SK-N-SH (cell line): ENCODE measurements around the gene ECSCR. TPM values are rescaled to one million over a fixed set of nuclear protein-coding genes. Genes with fewer than 3 reads are reported as not detected.

Experiments
- CTCF ChIA-PET: fragments of 300-600, 350-600 bp; formaldehyde crosslinking; extraction: SDS; loops from one replicate; lab custom pipeline; 2021; lab: Yijun Ruan, JAX
- POLR2A ChIA-PET: fragments of 350-600 bp; sonication (Branson Sonifier 250); formaldehyde crosslinking; extraction: SDS; loops from one replicate; lab custom pipeline; 2020; ENCODE audit warnings: antibody characterized with exemption, inconsistent platforms; lab: Yijun Ruan, JAX
- DNase-seq: peaks from one replicate; pipeline ENCODE4 v3.0.0; 2012
- H2AFZ ChIP-seq: fragments of 200-600 bp; sonication (generic); 2 replicates; pipeline ENCODE4 v1.8.1; 2016; ENCODE audit warnings: antibody characterized with exemption, mild to moderate bottlenecking, low read depth
- H3F3A ChIP-seq: fragments of 200-600 bp; sonication (generic); replicated peaks from 2 replicates; pipeline ENCODE3; 2016; ENCODE audit warnings: antibody characterized with exemption, mild to moderate bottlenecking; ENCODE audit not compliant: insufficient read depth
- H3K27ac ChIP-seq, 2 experiments: fragments of 200-500 bp in 1 of 2; fragments of 200-600 bp in 1 of 2; sonication (Bioruptor generic) in 1 of 2; sonication (generic), shearing (Covaris generic) in 1 of 2; 2 replicates each; pipeline versions ENCODE4 v1.5.1 to v1.6.1; 2014 to 2016; ENCODE audit warnings: low read depth in 2 of 2, inconsistent platforms in 1 of 2, low read length in 1 of 2, mild to moderate bottlenecking in 1 of 2, mixed read lengths in 1 of 2
- H3K27me3 ChIP-seq: fragments of 200-600 bp; sonication (generic), shearing (Covaris generic); 2 replicates; pipeline ENCODE4 v1.6.1; 2016; ENCODE audit warnings: mixed run types; ENCODE audit not compliant: insufficient read depth
- H3K36me3 ChIP-seq, 2 experiments: fragments of 200-500 bp in 1 of 2; fragments of 200-600 bp in 1 of 2; sonication (Bioruptor generic) in 1 of 2; sonication (generic) in 1 of 2; replicated peaks in 1 of 2; 2 replicates each; pipeline versions ENCODE3 to v1.5.1; 2014 to 2016; ENCODE audit warnings: low read length in 1 of 2, mild to moderate bottlenecking in 1 of 2; ENCODE audit not compliant: insufficient read depth in 2 of 2, control insufficient read depth in 1 of 2
- H3K4me1 ChIP-seq, 2 experiments: fragments of 200-500 bp in 1 of 2; fragments of 200-600 bp in 1 of 2; sonication (Bioruptor generic) in 1 of 2; sonication (generic), shearing (Covaris generic) in 1 of 2; 2 replicates each; pipeline versions ENCODE4 v1.5.1 to v1.6.1; 2014 to 2016; ENCODE audit warnings: low read depth in 1 of 2, low read length in 1 of 2, mixed run types in 1 of 2; ENCODE audit not compliant: insufficient read depth in 2 of 2, control insufficient read depth in 1 of 2
- H3K4me2 ChIP-seq: fragments of 200-600 bp; sonication (generic), shearing (Covaris generic); 2 replicates; pipeline ENCODE4 v1.6.1; 2017; ENCODE audit warnings: mixed run types
- H3K4me3 ChIP-seq, 2 experiments: fragments of 200-500 bp in 1 of 2; fragments of 200-600 bp in 1 of 2; sonication (Bioruptor generic) in 1 of 2; sonication (generic), shearing (Covaris generic) in 1 of 2; 2 replicates each; pipeline versions ENCODE4 v1.5.1 to v1.8.1; 2014 to 2016; ENCODE audit warnings: low read depth in 2 of 2, inconsistent platforms in 1 of 2, low read length in 1 of 2, mild to moderate bottlenecking in 1 of 2, mixed read lengths in 1 of 2, moderate library complexity in 1 of 2
- H3K79me2 ChIP-seq: fragments of 200-600 bp; sonication (generic); 2 replicates; pipeline ENCODE4 v1.8.1; 2017; ENCODE audit warnings: mild to moderate bottlenecking; ENCODE audit not compliant: insufficient read depth
- H3K9ac ChIP-seq: fragments of 200-600 bp; sonication (generic); 2 replicates; pipeline ENCODE4 v1.6.1; 2017; ENCODE audit warnings: mixed run types
- H3K9me2 ChIP-seq: fragments of 200-600 bp; sonication (generic); 2 replicates; pipeline ENCODE4 v1.6.1; 2017; ENCODE audit warnings: mixed run types
- H3K9me3 ChIP-seq: fragments of 200-600 bp; sonication (generic); 2 replicates; pipeline ENCODE4 v1.6.1; 2017; ENCODE audit warnings: mixed run types, mild to moderate bottlenecking, moderate library complexity
- H4K20me1 ChIP-seq: fragments of 200-600 bp; sonication (generic); 2 replicates; pipeline ENCODE4 v1.6.1; 2017; ENCODE audit warnings: mild to moderate bottlenecking, mixed run types; ENCODE audit not compliant: insufficient read depth
- FOXJ3 ChIP-seq: sonication (generic); formaldehyde crosslinking; IDR thresholded peaks from 2 replicates; pipeline ENCODE4 v1.5.1; 2020; ENCODE audit warnings: mild to moderate bottlenecking, missing genetic modification reagents
- FOXM1 ChIP-seq: IDR thresholded peaks from 2 replicates; pipeline ENCODE4 v1.4.0; 2012; ENCODE audit warnings: low read depth, mild to moderate bottlenecking
- GABPA ChIP-seq: IDR thresholded peaks from 2 replicates; pipeline ENCODE4 v1.4.0; 2012; ENCODE audit warnings: low read depth, mild to moderate bottlenecking
- GATA2 ChIP-seq: sonication (generic); formaldehyde crosslinking; IDR thresholded peaks from 2 replicates; pipeline ENCODE4 v1.5.0; 2020; ENCODE audit warnings: mild to moderate bottlenecking, missing genetic modification reagents
- REST ChIP-seq: IDR thresholded peaks from 2 replicates; pipeline ENCODE4 v1.6.1; 2012; ENCODE audit warnings: mild to moderate bottlenecking, low read depth, low read length, moderate library complexity
- TAF1 ChIP-seq: IDR thresholded peaks from 2 replicates; pipeline ENCODE4 v1.6.1; 2012; ENCODE audit warnings: low read depth, mild to moderate bottlenecking, low read length, moderate library complexity, borderline replicate concordance
- YY1 ChIP-seq: IDR thresholded peaks from 2 replicates; pipeline ENCODE4 v1.4.0; 2012; ENCODE audit warnings: low read depth, mild to moderate bottlenecking
- ZBTB33 ChIP-seq: IDR thresholded peaks from 2 replicates; pipeline ENCODE4 v1.4.0; 2012; ENCODE audit warnings: low read depth, borderline replicate concordance
- WGBS: methylation state at CpG from one replicate; pipeline ENCODE4 v1.1.6; 2017; ENCODE audit warnings: low lambda C conversion rate; 5-methylcytosine and 5-hydroxymethylcytosine counted together
- polyA plus RNA-seq, 3 experiments: library from polyadenylated mRNA; depleted of rRNA; stranded (reverse); fragments of >200 nt; gene quantifications; 2 replicates each; pipeline ENCODE4 v1.2.3, GENCODE V29; 2012

ECSCR gene
- polyA plus RNA-seq, 1 of the 3 experiments (the other 2 are of a cell fraction): 10.9 TPM

- TF ChIP-seq ZBTB33 (no peak), FOXM1 (no peak), GATA2 (CRISPR knock-in tag) (no peak), REST (no peak)
Observed at GRCh38 chr5:139461698-139462097, 845 bp downstream of the ECSCR start (continued).

GRCh38 chr5:139461176-139461575, 1.4 kb downstream of the ECSCR start:
- 89% methylated on average over 6 of the region's 7 CpGs for WGBS
- TF ChIP-seq YY1: no peak
- Histone ChIP-seq H4K20me1 (no peaks in the 10 kb centered on the region), H3K36me3 (no peaks in the 10 kb centered on the region), H3F3A (peaks cover 16% of the 10 kb centered on the region), H3K4me2 (peak overlapping the region; percentile 59), H3K9me3 (no peaks in the 10 kb centered on the region), H3K9ac (peak overlapping the region; percentile 44), H2AFZ (peak overlapping the region; percentile 75; the same call in 1 of the 2 replicates), H3K9me2 (no peaks in the 10 kb centered on the region), H3K4me1 (peaks cover 0 to 38% of the 10 kb centered on the region in 2 experiments; a peak in 3 of 4 replicates), H3K79me2 (0 out of 2 replicates have a peak, but pooled peaks cover 6% of the 10 kb centered on the region), H3K4me3 (no peak overlapping the region), H3K27me3 (no peaks in the 10 kb centered on the region), H3K27ac (peak overlapping the region in 1 of 2 experiments; percentile 84; a peak in 2 of 4 replicates)
- DNase-seq: no peak
- CTCF ChIA-PET: interaction anchor here (1.7 kb wide), 1 partner anchor 52 kb away, joined by 4 read pairs; no protein-coding TSS in a partner anchor
- POLR2A ChIA-PET: no interaction called here

DNA sequence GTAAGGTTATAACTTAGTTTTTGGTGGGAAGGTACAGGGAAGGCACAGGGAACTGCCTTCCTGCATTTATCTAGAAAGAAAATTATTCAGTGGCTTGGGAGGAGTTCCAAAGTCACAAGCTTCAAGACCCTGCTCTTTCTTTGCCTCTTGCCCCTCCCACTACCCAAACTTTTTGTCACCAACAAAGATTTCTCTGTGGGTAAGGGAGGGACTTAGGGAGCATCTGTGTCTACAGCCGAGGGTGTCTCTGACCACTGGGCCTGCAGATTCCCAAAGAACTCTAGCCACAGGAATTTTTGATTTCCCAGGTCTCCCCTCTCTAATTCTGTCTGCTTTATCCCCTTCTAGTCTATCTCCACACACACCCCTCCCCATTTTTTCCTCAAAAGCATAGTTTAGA, 2.1 kb downstream of the ECSCR start:
- Histone ChIP-seq H3K9ac (peak overlapping the region; percentile 44; the same call in 1 of the 2 replicates), H3K36me3 (no peaks in the 10 kb centered on the region), H3K27me3 (no peaks in the 10 kb centered on the region), H3K4me3 (no peak overlapping the region), H2AFZ (peak overlapping the region; percentile 63; the same call in 1 of the 2 replicates), H3F3A (peaks cover 16% of the 10 kb centered on the region), H3K4me2 (no peak overlapping the region), H4K20me1 (no peaks in the 10 kb centered on the region), H3K9me3 (no peaks in the 10 kb centered on the region), H3K79me2 (0 out of 2 replicates have a peak, but pooled peaks cover 6% of the 10 kb centered on the region), H3K9me2 (no peaks in the 10 kb centered on the region), H3K4me1 (peaks cover 0 to 38% of the 10 kb centered on the region in 2 experiments; a peak in 3 of 4 replicates), H3K27ac (peak overlapping the region in 1 of 2 experiments; percentile 84; a peak in 2 of 4 replicates)
- no peak for DNase-seq
- TF ChIP-seq GABPA (no peak), TAF1 (no peak), REST (no peak), ZBTB33 (no peak), FOXJ3 (CRISPR knock-in tag) (no peak)
- WGBS: 75% methylated on average over 1 of the region's 1 CpG
- CTCF ChIA-PET: no interaction called here
- POLR2A ChIA-PET: no interaction called here
